B cell (primary cell): ENCODE results near the gene CATSPERE.

Experiments
- CTCF ChIP-seq: fragments of 200-600 bp; IDR thresholded peaks from one replicate; pipeline ENCODE4 v1.8.0; 2022; ENCODE audit warnings: antibody characterized with exemption, mild to moderate bottlenecking
- EZH2 ChIP-seq: IDR thresholded peaks from 2 replicates; pipeline ENCODE4 v1.6.1; 2012; ENCODE audit warnings: borderline replicate concordance, low read depth, mild to moderate bottlenecking, moderate library complexity, low read length; ENCODE audit not compliant: insufficient read depth, poor library complexity, severe bottlenecking

- TF ChIP-seq CTCF (no peak), EZH2 (no peak)
These were observed 6.7 kb upstream of the CATSPERE start for GRCh38 chr1:244454412-244454811.
